Panc1 (cell line): ENCODE results near the gene PKNOX2. TPM values are rescaled to one million over a fixed set of nuclear protein-coding genes. Genes with fewer than 3 reads are reported as not detected.

Experiments
- ATAC-seq: fragments of 200-7000 bp; cut with Tn5 transposase; 2 replicates; pipeline ENCODE4 v1.9.1; 2020; ENCODE audit warnings: mild to moderate bottlenecking, moderate library complexity
- BruUV-seq: library from RNA; stranded (reverse); fragments of 400-500 nt; replicated peaks from 2 replicates; lab custom pipeline; 2021; lab: Mats Ljungman, UMichigan
- CTCF ChIA-PET: fragments of 300-600 bp; sonication (Branson Sonifier 250); formaldehyde crosslinking; loops from one replicate; lab custom pipeline; 2022; ENCODE audit warnings: antibody characterized with exemption; lab: Charles Lee
- POLR2A ChIA-PET: fragments of 300-600 bp; sonication (Branson Sonifier 250); formaldehyde crosslinking; loops from one replicate; lab custom pipeline; 2022; ENCODE audit warnings: antibody characterized with exemption; lab: Charles Lee
- DNase-seq: peaks from one replicate; pipeline ENCODE4 v3.0.0-alpha.2; 2010; ENCODE audit warnings: low read depth, low spot score
- H3K27ac ChIP-seq: 2 replicates; pipeline ENCODE4 v1.5.1; 2011; ENCODE audit warnings: mild to moderate bottlenecking, low read length, inconsistent platforms
- H3K27me3 ChIP-seq: fragments of 200-500 bp; sonication (Bioruptor generic); 2 replicates; pipeline ENCODE4 v1.6.0; 2014; ENCODE audit warnings: low read length, inconsistent platforms; ENCODE audit not compliant: control insufficient read depth, insufficient read depth
- H3K36me3 ChIP-seq: fragments of 200-500 bp; sonication (Bioruptor generic); 2 replicates; pipeline ENCODE4 v1.5.1; 2014; ENCODE audit warnings: inconsistent platforms, mild to moderate bottlenecking, low read length, moderate library complexity; ENCODE audit not compliant: control insufficient read depth, insufficient read depth
- H3K4me1 ChIP-seq: 2 replicates; pipeline ENCODE4 v1.5.1; 2011; ENCODE audit warnings: inconsistent platforms, mild to moderate bottlenecking, low read length, moderate library complexity; ENCODE audit not compliant: control insufficient read depth, insufficient read depth
- H3K4me3 ChIP-seq, 2 experiments: 2 replicates each; pipeline ENCODE4 v1.5.1; 2011 to 2012; ENCODE audit warnings: low read depth in 2 of 2, low read length in 2 of 2, mild to moderate bottlenecking in 2 of 2, inconsistent platforms in 1 of 2, moderate library complexity in 1 of 2
- H3K9me3 ChIP-seq: fragments of 200-500 bp; sonication (Bioruptor generic); 2 replicates; pipeline ENCODE4 v1.5.1; 2014; ENCODE audit warnings: low read depth, mild to moderate bottlenecking, inconsistent platforms, low read length, moderate library complexity; ENCODE audit not compliant: control insufficient read depth, insufficient read depth
- POLR2AphosphoS5 ChIP-seq: IDR thresholded peaks from 2 replicates; pipeline ENCODE4 v1.6.1; 2012; ENCODE audit warnings: mild to moderate bottlenecking, low read depth, low read length, moderate library complexity
- REST ChIP-seq, 2 experiments: IDR thresholded peaks; 2 replicates each; pipeline ENCODE4 v1.6.1; 2011 to 2012; ENCODE audit warnings: low read depth in 2 of 2, control low read depth in 1 of 2, low read length in 1 of 2, mild to moderate bottlenecking in 1 of 2, moderate library complexity in 1 of 2; ENCODE audit not compliant: insufficient read depth in 1 of 2
- SIN3A ChIP-seq: IDR thresholded peaks from 2 replicates; pipeline ENCODE4 v1.6.1; 2012; ENCODE audit warnings: low read depth, mild to moderate bottlenecking, low read length, moderate library complexity, borderline replicate concordance; ENCODE audit not compliant: insufficient read depth
- TCF7L2 ChIP-seq: IDR thresholded peaks from 2 replicates; pipeline ENCODE4 v1.6.1; 2011; ENCODE audit warnings: mild to moderate bottlenecking, low read depth, low read length, inconsistent platforms
- in situ Hi-C: cut with HindIII; loops from 2 replicates; pipeline ENCODE4 v1.10.0; 2016; ENCODE audit warnings: low sequenced_read_pairs, low pct_unique_long_range_greater_than_20kb
- intact Hi-C: fragments of 100-400 bp; cut with micrococcal nuclease; formaldehyde crosslinking; loops from one replicate; pipeline ENCODE4 v1.10.0; 2022; ENCODE audit not compliant: unreplicated experiment
- total RNA-seq: library from RNA; stranded (reverse); gene quantifications from one replicate; pipeline ENCODE4 v1.2.1, GENCODE V29; 2021; ENCODE audit not compliant: unreplicated experiment
- TF ChIP-seq, protein P1 (sequence below): fragments of 450-650 bp; IDR thresholded peaks from 2 replicates; pipeline ENCODE4 v1.5.1; 2017; ENCODE audit warnings: mild to moderate bottlenecking

Gene PKNOX2
- total RNA-seq, 1 experiment from 2014 or later, result not detected

DNA sequence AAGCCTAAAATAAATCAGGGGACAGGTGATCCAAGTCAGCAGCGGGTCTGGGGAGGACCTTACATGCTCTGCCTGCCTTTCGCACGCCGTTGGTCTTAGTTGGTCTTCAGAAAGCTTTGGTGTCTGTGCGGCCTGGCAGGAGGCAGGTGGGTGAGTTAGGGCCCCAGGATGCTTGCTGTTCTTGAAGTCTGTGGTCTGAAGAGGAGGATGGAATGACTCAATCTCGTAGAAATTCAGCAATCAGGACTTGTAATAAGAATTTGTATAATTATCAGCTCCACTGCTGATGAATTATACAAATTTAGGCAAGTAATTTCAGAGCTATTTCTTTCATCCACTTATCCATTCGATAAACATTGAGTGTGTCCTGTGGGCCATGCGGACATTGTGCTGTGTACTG, 193.0 kb downstream of the PKNOX2 start:
- in situ Hi-C loops, result no loop called here
- BruUV-seq, result no TSS peak
- H3K4me1 ChIP-seq, result no peaks in the 10 kb centered on the region
- CTCF ChIA-PET, result no interaction called here
- no peak for DNase-seq
- peaks cover 4% of the 10 kb centered on the region; the same call in 1 of the 2 replicates for H3K27me3 ChIP-seq
- H3K4me3 ChIP-seq, result no peak overlapping the region
- POLR2A ChIA-PET, result no interaction called here
- H3K36me3 ChIP-seq, result no peaks in the 10 kb centered on the region
- intact Hi-C loops, result no loop called here
- no peak for ATAC-seq
- H3K9me3 ChIP-seq, result no peaks in the 10 kb centered on the region
- no peak overlapping the region for H3K27ac ChIP-seq
- TF ChIP-seq POLR2AphosphoS5, result no peak
- TF ChIP-seq REST (IDR thresholded peaks at IDR 0.05; ENCODE audit: insufficient read depth in 1 of 2, low read depth in 2 of 2, low read length in 1 of 2), result no peak
- TF ChIP-seq SIN3A, result no peak
- no peak for TF ChIP-seq TCF7L2
- TF ChIP-seq, protein P1, sequence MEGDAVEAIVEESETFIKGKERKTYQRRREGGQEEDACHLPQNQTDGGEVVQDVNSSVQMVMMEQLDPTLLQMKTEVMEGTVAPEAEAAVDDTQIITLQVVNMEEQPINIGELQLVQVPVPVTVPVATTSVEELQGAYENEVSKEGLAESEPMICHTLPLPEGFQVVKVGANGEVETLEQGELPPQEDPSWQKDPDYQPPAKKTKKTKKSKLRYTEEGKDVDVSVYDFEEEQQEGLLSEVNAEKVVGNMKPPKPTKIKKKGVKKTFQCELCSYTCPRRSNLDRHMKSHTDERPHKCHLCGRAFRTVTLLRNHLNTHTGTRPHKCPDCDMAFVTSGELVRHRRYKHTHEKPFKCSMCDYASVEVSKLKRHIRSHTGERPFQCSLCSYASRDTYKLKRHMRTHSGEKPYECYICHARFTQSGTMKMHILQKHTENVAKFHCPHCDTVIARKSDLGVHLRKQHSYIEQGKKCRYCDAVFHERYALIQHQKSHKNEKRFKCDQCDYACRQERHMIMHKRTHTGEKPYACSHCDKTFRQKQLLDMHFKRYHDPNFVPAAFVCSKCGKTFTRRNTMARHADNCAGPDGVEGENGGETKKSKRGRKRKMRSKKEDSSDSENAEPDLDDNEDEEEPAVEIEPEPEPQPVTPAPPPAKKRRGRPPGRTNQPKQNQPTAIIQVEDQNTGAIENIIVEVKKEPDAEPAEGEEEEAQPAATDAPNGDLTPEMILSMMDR, result no peak

DNA sequence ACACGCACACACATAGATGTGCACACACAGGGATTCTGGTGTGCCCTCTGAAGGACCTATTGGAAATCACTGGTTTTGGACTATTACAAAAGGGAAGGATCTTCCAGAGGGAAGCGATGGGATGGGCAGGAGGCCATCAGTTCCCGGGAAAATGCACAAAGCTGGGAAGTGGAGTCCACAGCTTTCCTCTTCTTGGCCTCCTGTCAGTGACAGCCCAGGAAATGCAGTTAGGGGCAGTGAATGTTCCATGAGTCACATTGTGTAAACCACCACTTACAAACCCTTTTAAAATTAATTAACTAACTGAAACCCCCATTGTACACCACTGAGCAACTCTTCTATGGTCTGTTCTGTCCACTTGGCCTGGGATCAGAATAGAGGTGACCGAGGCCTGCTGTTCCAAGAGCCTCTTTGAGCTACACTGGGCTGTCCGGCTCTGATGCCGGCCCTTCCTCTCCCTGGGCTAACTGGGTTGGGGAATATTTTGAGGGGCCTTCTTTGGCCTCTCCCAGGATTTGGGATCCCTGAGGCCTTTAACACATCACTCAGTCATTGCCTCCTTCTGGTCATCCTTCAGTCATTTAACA, 193.8 kb downstream of the PKNOX2 start:
- H3K9me3 ChIP-seq, result no peaks in the 10 kb centered on the region
- DNase-seq (no peak), ATAC-seq (no peak)
- intact Hi-C loops (no loop called here), in situ Hi-C loops (no loop called here)
- H3K27me3 ChIP-seq, result peaks cover 5% of the 10 kb centered on the region
- no peaks in the 10 kb centered on the region for H3K4me1 ChIP-seq
- ChIA-PET POLR2A (no interaction called here), CTCF (no interaction called here)
- H3K4me3 ChIP-seq, result no peak overlapping the region
- TF ChIP-seq POLR2AphosphoS5 (no peak), TCF7L2 (no peak), REST (IDR thresholded peaks at IDR 0.05; ENCODE audit: insufficient read depth in 1 of 2, low read depth in 2 of 2, low read length in 1 of 2) (no peak)
- TF ChIP-seq, protein P1, result no peak
- H3K27ac ChIP-seq, result no peak overlapping the region
- no peaks in the 10 kb centered on the region for H3K36me3 ChIP-seq
- BruUV-seq, result no TSS peak
